Keratinocyte (primary cell): ENCODE results near the gene ASTN2. TPM values are rescaled to one million over a fixed set of nuclear protein-coding genes. Genes with fewer than 3 reads are reported as not detected.

Source experiments
- DNase-seq: peaks from one replicate; pipeline ENCODE4 v3.0.0-alpha.2; 2011; ENCODE audit warnings: low read depth, missing footprints, low spot score
- FAIRE-seq: peaks from 2 replicates; lab custom pipeline; 2011; peaks lifted over from hg19 to GRCh38; lab: Jason Lieb, UNC
- H2AFZ ChIP-seq: 2 replicates; pipeline ENCODE4 v1.6.0; 2012; ENCODE audit warnings: low read length, control low read depth, inconsistent platforms; ENCODE audit not compliant: control insufficient read depth
- H3K27ac ChIP-seq: 2 replicates; pipeline ENCODE4 v1.5.1; 2011; ENCODE audit warnings: low read length; ENCODE audit not compliant: control insufficient read depth, insufficient read depth
- H3K27me3 ChIP-seq: 3 replicates; pipeline ENCODE4 v1.6.0; 2011; ENCODE audit warnings: low read length; ENCODE audit not compliant: control insufficient read depth, insufficient read depth; ENCODE audit errors: extremely low read depth
- H3K36me3 ChIP-seq, 2 experiments: 2 replicates in 1 of 2; 3 replicates in 1 of 2; pipeline ENCODE4 v1.5.1; 2011; ENCODE audit warnings: low read length in 2 of 2, mild to moderate bottlenecking in 1 of 2; ENCODE audit not compliant: control insufficient read depth in 2 of 2, insufficient read depth in 2 of 2; ENCODE audit errors: extremely low read depth in 1 of 2
- H3K4me1 ChIP-seq: 3 replicates; pipeline ENCODE4 v1.5.1; 2011; ENCODE audit warnings: low read length; ENCODE audit not compliant: control insufficient read depth, insufficient read depth; ENCODE audit errors: extremely low read depth
- H3K4me2 ChIP-seq: 3 replicates; pipeline ENCODE4 v1.6.0; 2011; ENCODE audit warnings: low read depth, low read length; ENCODE audit not compliant: control insufficient read depth, insufficient read depth; ENCODE audit errors: extremely low read depth
- H3K4me3 ChIP-seq, 3 experiments: fragments of 200-600 bp in 1 of 3; sonication (generic) in 1 of 3; 2 replicates in 2 of 3; 3 replicates in 1 of 3; pipeline ENCODE4 v1.5.1; 2011 to 2016; ENCODE audit warnings: low read length in 3 of 3, mild to moderate bottlenecking in 3 of 3, control low read depth in 2 of 3, inconsistent platforms in 1 of 3, low read depth in 1 of 3, mixed read lengths in 1 of 3, mixed run types in 1 of 3, moderate library complexity in 1 of 3; ENCODE audit not compliant: control insufficient read depth in 2 of 3, insufficient read depth in 2 of 3; ENCODE audit errors: extremely low read depth in 1 of 3
- H3K79me2 ChIP-seq: 2 replicates; pipeline ENCODE4 v1.6.0; 2012; ENCODE audit warnings: low read length; ENCODE audit not compliant: control insufficient read depth, insufficient read depth
- H3K9ac ChIP-seq: 3 replicates; pipeline ENCODE4 v1.6.0; 2011; ENCODE audit warnings: low read length; ENCODE audit not compliant: control insufficient read depth, insufficient read depth; ENCODE audit errors: extremely low read depth
- H3K9me1 ChIP-seq: 3 replicates; pipeline ENCODE4 v1.6.0; 2011; ENCODE audit warnings: low read length; ENCODE audit not compliant: control insufficient read depth, insufficient read depth; ENCODE audit errors: extremely low read depth
- H3K9me3 ChIP-seq: 2 replicates; pipeline ENCODE4 v1.5.1; 2012; ENCODE audit warnings: low read depth, low read length; ENCODE audit not compliant: control insufficient read depth
- H4K20me1 ChIP-seq: 3 replicates; pipeline ENCODE4 v1.6.0; 2011; ENCODE audit warnings: low read length; ENCODE audit not compliant: control insufficient read depth, insufficient read depth; ENCODE audit errors: extremely low read depth
- CTCF ChIP-seq, 3 experiments: IDR thresholded peaks in 1 of 3; conservative IDR thresholded peaks in 1 of 3; optimal IDR thresholded peaks in 1 of 3; 2 replicates in 2 of 3; 3 replicates in 1 of 3; pipeline versions ENCODE3 to v1.5.1; 2011; ENCODE audit warnings: low read length in 3 of 3, mild to moderate bottlenecking in 3 of 3, moderate library complexity in 2 of 3, control low read depth in 1 of 3, inconsistent platforms in 1 of 3; ENCODE audit not compliant: insufficient read depth in 2 of 3; ENCODE audit errors: extremely low read depth in 1 of 3
- EZH2 ChIP-seq: IDR thresholded peaks from one replicate; pipeline ENCODE4 v1.6.1; 2012; ENCODE audit warnings: inconsistent platforms, mild to moderate bottlenecking, low read length, moderate library complexity
- dilution Hi-C: fragments of 300-500 bp; cut with MboI; formaldehyde crosslinking; loops from one replicate; pipeline ENCODE4 v1.7.0; 2020; ENCODE audit warnings: low sequenced_read_pairs; ENCODE audit not compliant: extremely low pct_ligation_motif_present
- polyA plus RNA-seq, 5 experiments: library from polyadenylated mRNA; depleted of rRNA in 3 of 5; stranded (reverse) in 3 of 5; stranded (forward) in 1 of 5; unstranded in 1 of 5; fragments of >200 nt; gene quantifications; 1 replicate in 1 of 5; 2 replicates in 3 of 5; 3 replicates in 1 of 5; pipeline versions ENCODE4 v1.2.1 to v1.2.3, GENCODE V29; 2011 to 2012; ENCODE audit warnings: missing spikeins in 2 of 5, low read depth in 1 of 5, low replicate concordance in 1 of 5

The ASTN2 gene
- polyA plus RNA-seq, 1 donor (not counting 4 experiments of a cell fraction or from before 2014, with no cell fraction given), result 0.31 TPM

- Histone ChIP-seq H3K4me2 (no peak overlapping the region), H4K20me1 (no peaks in the 10 kb centered on the region), H3K27ac (no peak overlapping the region), H3K4me1 (no peaks in the 10 kb centered on the region), H3K27me3 (no peaks in the 10 kb centered on the region), H3K4me3 (no peak overlapping the region), H3K36me3 (no peaks in the 10 kb centered on the region), H3K9me1 (no peaks in the 10 kb centered on the region), H3K9ac (no peak overlapping the region), H3K79me2 (no peaks in the 10 kb centered on the region), H3K9me3 (no peaks in the 10 kb centered on the region), H2AFZ (peak overlapping the region; percentile 67)
- TF ChIP-seq EZH2 (no peak), CTCF (optimal IDR thresholded peaks at IDR 0.05 in 1 of 3, IDR thresholded peaks at IDR 0.05 in 1 of 3, conservative IDR thresholded peaks at IDR 0.05 in 1 of 3; ENCODE audit: extremely low read depth in 1 of 3, insufficient read depth in 2 of 3, low read length in 3 of 3) (no peak)
- dilution Hi-C loops, result no loop called here
- FAIRE-seq (no peak), DNase-seq (no peak)
Observed at GRCh38 chr9:117434566-117434965, 19.7 kb upstream of the ASTN2 start.

GRCh38 chr9:117430813-117431212, 16.0 kb upstream of the ASTN2 start:
- no peaks in the 10 kb centered on the region for H3K36me3 ChIP-seq
- dilution Hi-C loops, result no loop called here

More at GRCh38 chr9:117430813-117431212, 16.0 kb upstream of the ASTN2 start:
- DNase-seq (no peak), FAIRE-seq (no peak)
- Histone ChIP-seq H3K9me3 (no peaks in the 10 kb centered on the region), H3K4me1 (no peaks in the 10 kb centered on the region), H3K79me2 (no peaks in the 10 kb centered on the region), H4K20me1 (no peaks in the 10 kb centered on the region), H3K4me2 (no peak overlapping the region), H3K4me3 (no peak overlapping the region), H2AFZ (no peak overlapping the region), H3K9ac (no peak overlapping the region), H3K9me1 (no peaks in the 10 kb centered on the region), H3K27ac (no peak overlapping the region), H3K27me3 (no peaks in the 10 kb centered on the region)
- TF ChIP-seq EZH2 (no peak), CTCF (optimal IDR thresholded peaks at IDR 0.05 in 1 of 3, IDR thresholded peaks at IDR 0.05 in 1 of 3, conservative IDR thresholded peaks at IDR 0.05 in 1 of 3; ENCODE audit: extremely low read depth in 1 of 3, insufficient read depth in 2 of 3, low read length in 3 of 3) (no peak)
